GM12878 (cell line): ENCODE results near the gene APELA. TPM values are rescaled to one million over a fixed set of nuclear protein-coding genes. Genes with fewer than 3 reads are reported as not detected.

Source experiments
- ATAC-seq: fragments of 200-7000 bp; cut with Tn5 transposase; 3 replicates; pipeline ENCODE4 v1.9.1; 2020; ENCODE audit warnings: mild to moderate bottlenecking, moderate library complexity
- BruUV-seq: library from RNA; stranded (reverse); fragments of 400-500 nt; replicated peaks from 2 replicates; lab custom pipeline; 2021; lab: Mats Ljungman, UMichigan
- CTCF ChIA-PET: fragments of 300-600 bp; sonication (Branson Sonifier 250); formaldehyde crosslinking; extraction: SDS; loops from one replicate; lab custom pipeline; 2021; ENCODE audit warnings: inconsistent platforms; lab: Yijun Ruan, JAX
- POLR2A ChIA-PET: fragments of 350-600 bp; formaldehyde crosslinking; extraction: SDS; loops from one replicate; lab custom pipeline; 2021; ENCODE audit warnings: inconsistent platforms; lab: Charles Lee
- RAD21 ChIA-PET: fragments of 300-600 bp; sonication (Branson Sonifier 250); formaldehyde crosslinking; loops from one replicate; lab custom pipeline; 2023; ENCODE audit warnings: antibody characterized with exemption; ENCODE audit not compliant: unreplicated experiment; lab: Charles Lee
- SMC1A ChIA-PET: fragments of 300-600 bp; sonication (Branson Sonifier 250); formaldehyde crosslinking; loops from one replicate; lab custom pipeline; 2023; ENCODE audit not compliant: unreplicated experiment, uncharacterized antibody; lab: Charles Lee
- DNase-seq: peaks from one replicate; pipeline ENCODE4 v3.0.0-alpha.2; 2011; ENCODE audit warnings: low read depth, low spot score
- FAIRE-seq: peaks from 3 replicates; lab custom pipeline; 2011; peaks lifted over from hg19 to GRCh38; lab: Jason Lieb, UNC
- H2AFZ ChIP-seq: 2 replicates; pipeline ENCODE4 v1.6.0; 2011; ENCODE audit warnings: low read depth, low read length, control low read depth; ENCODE audit not compliant: control insufficient read depth
- H3K27ac ChIP-seq: 2 replicates; pipeline ENCODE4 v1.5.1; 2011; ENCODE audit warnings: control low read depth; ENCODE audit not compliant: control insufficient read depth, insufficient read depth
- H3K27me3 ChIP-seq, 2 experiments: replicated peaks in 1 of 2; 2 replicates each; pipeline versions ENCODE4 v1.6.0 to v1.6.1; 2011; ENCODE audit warnings: low read length in 1 of 2; ENCODE audit not compliant: control insufficient read depth in 2 of 2, insufficient read depth in 2 of 2
- H3K36me3 ChIP-seq, 2 experiments: 2 replicates each; pipeline ENCODE4 v1.5.1; 2011; ENCODE audit warnings: low read length in 1 of 2; ENCODE audit not compliant: control insufficient read depth in 2 of 2, insufficient read depth in 2 of 2
- H3K4me1 ChIP-seq: 2 replicates; pipeline ENCODE4 v1.6.1; 2011; ENCODE audit warnings: mild to moderate bottlenecking, low read length, moderate library complexity, mixed read lengths; ENCODE audit not compliant: control insufficient read depth, insufficient read depth
- H3K4me2 ChIP-seq: 2 replicates; pipeline ENCODE4 v1.6.0; 2011; ENCODE audit warnings: control low read depth; ENCODE audit not compliant: control insufficient read depth, insufficient read depth
- H3K4me3 ChIP-seq: fragments of 200-600 bp; sonication (generic); 2 replicates; pipeline ENCODE4 v1.5.1; 2016
- H3K79me2 ChIP-seq: 2 replicates; pipeline ENCODE4 v1.6.0; 2011; ENCODE audit warnings: low read length; ENCODE audit not compliant: control insufficient read depth, insufficient read depth
- H3K9ac ChIP-seq: 2 replicates; pipeline ENCODE4 v1.8.0; 2011; ENCODE audit warnings: low read length, control low read depth, mixed read lengths; ENCODE audit not compliant: control insufficient read depth, insufficient read depth
- H3K9me3 ChIP-seq: replicated peaks from 3 replicates; pipeline ENCODE4 v1.5.1; 2011; ENCODE audit warnings: mild to moderate bottlenecking, low read length; ENCODE audit not compliant: control insufficient read depth, insufficient read depth
- H4K20me1 ChIP-seq: 2 replicates; pipeline ENCODE4 v1.6.0; 2011; ENCODE audit not compliant: control insufficient read depth, insufficient read depth
- EP300 ChIP-seq, 2 experiments: fragments of 150-350 bp in 1 of 2; IDR thresholded peaks; 2 replicates each; pipeline ENCODE4 v1.6.1; 2011 to 2012; ENCODE audit warnings: low read depth in 2 of 2, low read length in 2 of 2, borderline replicate concordance in 1 of 2, improper control_type of control experiment in 1 of 2, inconsistent platforms in 1 of 2; ENCODE audit not compliant: control insufficient read depth in 1 of 2
- IKZF2 ChIP-seq, 2 experiments: fragments of 450-650 bp; IDR thresholded peaks; 2 replicates each; pipeline ENCODE4 v1.6.1; 2017; ENCODE audit warnings: mild to moderate bottlenecking in 2 of 2, moderate library complexity in 2 of 2
- MAX ChIP-seq: IDR thresholded peaks from 2 replicates; pipeline ENCODE4 v1.6.1; 2012; ENCODE audit warnings: low read depth, low read length, improper control_type of control experiment
- NFYB ChIP-seq: IDR thresholded peaks from 2 replicates; pipeline ENCODE4 v1.6.1; 2011; ENCODE audit warnings: low read depth, mild to moderate bottlenecking, low read length, improper control_type of control experiment, moderate library complexity; ENCODE audit not compliant: insufficient read depth
- NR2C1 ChIP-seq: fragments of 450-650 bp; IDR thresholded peaks from 2 replicates; pipeline ENCODE4 v1.6.1; 2017; ENCODE audit warnings: antibody characterized with exemption, mild to moderate bottlenecking, moderate library complexity
- SIN3A ChIP-seq: IDR thresholded peaks from 2 replicates; pipeline ENCODE4 v1.6.1; 2012; ENCODE audit warnings: low read depth, low read length, improper control_type of control experiment
- SPI1 ChIP-seq: IDR thresholded peaks from 2 replicates; pipeline ENCODE4 v1.6.1; 2011; ENCODE audit warnings: low read depth, mild to moderate bottlenecking, low read length, moderate library complexity, borderline replicate concordance; ENCODE audit not compliant: insufficient read depth
- ZNF592 ChIP-seq: fragments of 450-650 bp; IDR thresholded peaks from 2 replicates; pipeline ENCODE4 v1.6.1; 2017; ENCODE audit warnings: mild to moderate bottlenecking, moderate library complexity
- WGBS: methylation state at CpG from one replicate; pipeline ENCODE4 v1.1.6; 2016; ENCODE audit warnings: low lambda C conversion rate; ENCODE audit not compliant: insufficient replicate concordance, insufficient coverage; ENCODE audit errors: missing lambda C conversion rate; 5-methylcytosine and 5-hydroxymethylcytosine counted together
- in situ Hi-C: fragments of 300-500 bp; cut with MboI; formaldehyde crosslinking; loops from 9 replicates; pipeline ENCODE4 v1.14.3; 2018; ENCODE audit warnings: mixed read lengths
- intact Hi-C: fragments of 100-400 bp; cut with micrococcal nuclease; formaldehyde crosslinking; loops from one replicate; pipeline ENCODE4 v1.14.2; 2022; ENCODE audit not compliant: unreplicated experiment
- polyA plus RNA-seq, 11 experiments: library from polyadenylated mRNA; depleted of rRNA in 4 of 11; unstranded in 6 of 11; stranded (reverse) in 5 of 11; fragments of >200 nt; fragmentation: Nextera tagmentation in 4 of 11; fragmentation: Illumina TruSeq in 1 of 11; extraction: Ambion mirVana in 4 of 11; extraction: Trizol in 1 of 11; gene quantifications; 1 replicate in 1 of 11; 2 replicates in 10 of 11; pipeline versions ENCODE4 v1.2.1 to v1.2.3, GENCODE V29; 2011 to 2016; ENCODE audit warnings: inconsistent platforms in 2 of 11, missing spikeins in 2 of 11, low read depth in 1 of 11
- total RNA-seq, 4 experiments: library from RNA; depleted of rRNA in 3 of 4; stranded (reverse); fragments of >200 nt in 3 of 4; fragmentation: Illumina TruSeq in 1 of 4; extraction: Trizol in 1 of 4; gene quantifications; 2 replicates each; pipeline versions ENCODE4 v1.2.1 to v1.2.3, GENCODE V29; 2013 to 2021
- TF ChIP-seq, protein P1 (sequence below): fragments of 450-650 bp; IDR thresholded peaks from 2 replicates; pipeline ENCODE4 v1.6.1; 2018; ENCODE audit warnings: borderline replicate concordance, mild to moderate bottlenecking; ENCODE audit not compliant: partially characterized antibody
- TF ChIP-seq, protein P2 (sequence below): IDR thresholded peaks from 2 replicates; pipeline ENCODE4 v1.6.1; 2012; ENCODE audit warnings: mild to moderate bottlenecking, low read depth, low read length

Gene APELA
- total and polyA plus RNA-seq, 10 of the 15 experiments (the other 5 are each of a cell fraction or from before 2014, with no cell fraction given) = 0.79 to 6.9 (median 1.2) TPM

GRCh38 chr4:164866817-164867490 lies 10.0 kb upstream of the APELA start:
- DNase-seq (no peak), ATAC-seq (peak; percentile 50), FAIRE-seq (peak; percentile 56)
- ChIA-PET POLR2A (no interaction called here), SMC1A (interaction anchor here (0.6 kb wide), 1 partner anchor 75 kb away, joined by 4 read pairs; no protein-coding TSS in a partner anchor), CTCF (interaction anchor here (0.7 to 1.0 kb wide), 2 partner anchors 18 to 1036 kb away, joined by 3 to 5 read pairs; no protein-coding TSS in a partner anchor), RAD21 (interaction anchor here (1.0 kb wide), 1 partner anchor 10 kb away, joined by 3 read pairs; the partner anchor contains the start of gene APELA)
- no TSS peak for BruUV-seq
- no peaks in the 10 kb centered on the region for H3K79me2 ChIP-seq
- no peaks in the 10 kb centered on the region for H4K20me1 ChIP-seq
- H3K4me3 ChIP-seq = no peak overlapping the region
- H3K4me1 ChIP-seq = no peaks in the 10 kb centered on the region
- in situ Hi-C loops = no loop called here
- no peaks in the 10 kb centered on the region; the same call in 2 of the 3 replicates for H3K9me3 ChIP-seq
- WGBS = 4% methylated on average over 3 of the region's 3 CpGs
- H3K36me3 ChIP-seq = no peaks in the 10 kb centered on the region
- H2AFZ ChIP-seq = peak overlapping the region; percentile 19; the same call in 1 of the 2 replicates
- no peak overlapping the region for H3K27ac ChIP-seq
- TF ChIP-seq MAX = no peak
- no peak for TF ChIP-seq ZNF592
- no peak for TF ChIP-seq NR2C1
- no peak for TF ChIP-seq EP300 (IDR thresholded peaks at IDR 0.05; ENCODE audit: borderline replicate concordance in 1 of 2, control insufficient read depth in 1 of 2, low read depth in 2 of 2, low read length in 2 of 2)
- peak; percentile 17 to 25; a peak in 1 of 4 replicates for TF ChIP-seq IKZF2 (IDR thresholded peaks at IDR 0.05)
- TF ChIP-seq, protein P1, sequence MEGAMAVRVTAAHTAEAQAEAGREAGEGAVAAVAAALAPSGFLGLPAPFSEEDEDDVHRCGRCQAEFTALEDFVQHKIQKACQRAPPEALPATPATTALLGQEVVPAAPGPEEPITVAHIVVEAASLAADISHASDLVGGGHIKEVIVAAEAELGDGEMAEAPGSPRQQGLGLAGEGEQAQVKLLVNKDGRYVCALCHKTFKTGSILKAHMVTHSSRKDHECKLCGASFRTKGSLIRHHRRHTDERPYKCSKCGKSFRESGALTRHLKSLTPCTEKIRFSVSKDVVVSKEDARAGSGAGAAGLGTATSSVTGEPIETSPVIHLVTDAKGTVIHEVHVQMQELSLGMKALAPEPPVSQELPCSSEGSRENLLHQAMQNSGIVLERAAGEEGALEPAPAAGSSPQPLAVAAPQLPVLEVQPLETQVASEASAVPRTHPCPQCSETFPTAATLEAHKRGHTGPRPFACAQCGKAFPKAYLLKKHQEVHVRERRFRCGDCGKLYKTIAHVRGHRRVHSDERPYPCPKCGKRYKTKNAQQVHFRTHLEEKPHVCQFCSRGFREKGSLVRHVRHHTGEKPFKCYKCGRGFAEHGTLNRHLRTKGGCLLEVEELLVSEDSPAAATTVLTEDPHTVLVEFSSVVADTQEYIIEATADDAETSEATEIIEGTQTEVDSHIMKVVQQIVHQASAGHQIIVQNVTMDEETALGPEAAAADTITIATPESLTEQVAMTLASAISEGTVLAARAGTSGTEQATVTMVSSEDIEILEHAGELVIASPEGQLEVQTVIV = no peak
- peak; percentile 72; the same call in 1 of the 2 replicates for TF ChIP-seq NFYB
- TF ChIP-seq, protein P2, sequence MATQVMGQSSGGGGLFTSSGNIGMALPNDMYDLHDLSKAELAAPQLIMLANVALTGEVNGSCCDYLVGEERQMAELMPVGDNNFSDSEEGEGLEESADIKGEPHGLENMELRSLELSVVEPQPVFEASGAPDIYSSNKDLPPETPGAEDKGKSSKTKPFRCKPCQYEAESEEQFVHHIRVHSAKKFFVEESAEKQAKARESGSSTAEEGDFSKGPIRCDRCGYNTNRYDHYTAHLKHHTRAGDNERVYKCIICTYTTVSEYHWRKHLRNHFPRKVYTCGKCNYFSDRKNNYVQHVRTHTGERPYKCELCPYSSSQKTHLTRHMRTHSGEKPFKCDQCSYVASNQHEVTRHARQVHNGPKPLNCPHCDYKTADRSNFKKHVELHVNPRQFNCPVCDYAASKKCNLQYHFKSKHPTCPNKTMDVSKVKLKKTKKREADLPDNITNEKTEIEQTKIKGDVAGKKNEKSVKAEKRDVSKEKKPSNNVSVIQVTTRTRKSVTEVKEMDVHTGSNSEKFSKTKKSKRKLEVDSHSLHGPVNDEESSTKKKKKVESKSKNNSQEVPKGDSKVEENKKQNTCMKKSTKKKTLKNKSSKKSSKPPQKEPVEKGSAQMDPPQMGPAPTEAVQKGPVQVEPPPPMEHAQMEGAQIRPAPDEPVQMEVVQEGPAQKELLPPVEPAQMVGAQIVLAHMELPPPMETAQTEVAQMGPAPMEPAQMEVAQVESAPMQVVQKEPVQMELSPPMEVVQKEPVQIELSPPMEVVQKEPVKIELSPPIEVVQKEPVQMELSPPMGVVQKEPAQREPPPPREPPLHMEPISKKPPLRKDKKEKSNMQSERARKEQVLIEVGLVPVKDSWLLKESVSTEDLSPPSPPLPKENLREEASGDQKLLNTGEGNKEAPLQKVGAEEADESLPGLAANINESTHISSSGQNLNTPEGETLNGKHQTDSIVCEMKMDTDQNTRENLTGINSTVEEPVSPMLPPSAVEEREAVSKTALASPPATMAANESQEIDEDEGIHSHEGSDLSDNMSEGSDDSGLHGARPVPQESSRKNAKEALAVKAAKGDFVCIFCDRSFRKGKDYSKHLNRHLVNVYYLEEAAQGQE = no peak
- TF ChIP-seq SPI1 = no peak
- no peak for TF ChIP-seq SIN3A
- intact Hi-C loops = no loop called here
- H3K4me2 ChIP-seq = no peak overlapping the region
- no peaks in the 10 kb centered on the region for H3K27me3 ChIP-seq
- H3K9ac ChIP-seq = no peak overlapping the region
